GM23338 (cell line): ENCODE results near the gene CALML5. TPM values are rescaled to one million over a fixed set of nuclear protein-coding genes. Genes with fewer than 3 reads are reported as not detected.

Source experiments
- ATAC-seq: fragments of 200-7000 bp; cut with Tn5 transposase; 3 replicates; pipeline ENCODE4 v1.9.1; 2020
- DNase-seq: peaks from one replicate; pipeline ENCODE4 v3.0.0-alpha.2; 2015; ENCODE audit warnings: low spot score
- H2AFZ ChIP-seq: fragments of 200-600 bp; sonication (generic); 2 replicates; pipeline ENCODE4 v1.8.0; 2016; ENCODE audit warnings: antibody characterized with exemption, mild to moderate bottlenecking, moderate library complexity
- H3F3A ChIP-seq: fragments of 200-600 bp; sonication (generic); replicated peaks from 2 replicates; pipeline ENCODE4 v1.8.0; 2017; ENCODE audit warnings: antibody characterized with exemption, mixed run types, low read depth
- H3K27ac ChIP-seq: fragments of 200-600 bp; sonication (generic); 2 replicates; pipeline ENCODE4 v1.6.1; 2016; ENCODE audit warnings: low read depth
- H3K27me3 ChIP-seq: fragments of 200-600 bp; sonication (generic); 2 replicates; pipeline ENCODE4 v1.8.0; 2016; ENCODE audit warnings: mild to moderate bottlenecking, mixed run types, moderate library complexity; ENCODE audit not compliant: insufficient read depth
- H3K36me3 ChIP-seq: fragments of 200-600 bp; sonication (generic); 2 replicates; pipeline ENCODE4 v1.8.0; 2016; ENCODE audit warnings: mild to moderate bottlenecking; ENCODE audit not compliant: insufficient read depth
- H3K4me1 ChIP-seq: fragments of 200-600 bp; sonication (generic); 2 replicates; pipeline ENCODE4 v1.8.0; 2016; ENCODE audit warnings: mild to moderate bottlenecking, moderate library complexity; ENCODE audit not compliant: insufficient read depth
- H3K4me2 ChIP-seq: fragments of 200-600 bp; sonication (generic); 2 replicates; pipeline ENCODE4 v1.7.1; 2017; ENCODE audit warnings: mixed run types
- H3K4me3 ChIP-seq: fragments of 200-600 bp; sonication (generic); 2 replicates; pipeline ENCODE4 v1.6.1; 2016; ENCODE audit warnings: mixed run types
- H3K79me2 ChIP-seq: fragments of 200-600 bp; sonication (generic); replicated peaks from 2 replicates; pipeline ENCODE4 v1.8.0; 2017; ENCODE audit warnings: mild to moderate bottlenecking; ENCODE audit not compliant: insufficient read depth
- H3K9me2 ChIP-seq: fragments of 200-600 bp; sonication (generic); 2 replicates; pipeline ENCODE4 v1.8.0; 2017; ENCODE audit not compliant: insufficient read depth
- H4K20me1 ChIP-seq: fragments of 200-600 bp; sonication (generic); replicated peaks from 2 replicates; pipeline ENCODE4 v1.8.0; 2017; ENCODE audit warnings: mild to moderate bottlenecking; ENCODE audit not compliant: insufficient read depth
- H3K27ac Mint-ChIP-seq: 2 replicates; pipeline ENCODE4 v1.8.0; 2020; ENCODE audit warnings: inconsistent platforms, mild to moderate bottlenecking, moderate library complexity, mixed read lengths
- H3K27me3 Mint-ChIP-seq: 3 replicates; pipeline ENCODE4 v1.8.0; 2022; ENCODE audit warnings: low read depth, mild to moderate bottlenecking, moderate library complexity, mixed read lengths, inconsistent platforms; ENCODE audit not compliant: insufficient read depth, poor library complexity
- H3K36me3 Mint-ChIP-seq: 3 replicates; pipeline ENCODE4 v1.8.0; 2021; ENCODE audit warnings: low read depth, mild to moderate bottlenecking, inconsistent platforms, moderate library complexity, mixed read lengths
- H3K4me1 Mint-ChIP-seq: 3 replicates; pipeline ENCODE4 v1.8.0; 2020; ENCODE audit warnings: mild to moderate bottlenecking, inconsistent platforms, mixed read lengths
- H3K4me3 Mint-ChIP-seq: 3 replicates; pipeline ENCODE4 v1.8.0; 2021; ENCODE audit warnings: moderate library complexity, mild to moderate bottlenecking, inconsistent platforms, mixed read lengths
- H3K9me3 Mint-ChIP-seq: 3 replicates; pipeline ENCODE4 v1.8.0; 2020; ENCODE audit warnings: moderate library complexity, mild to moderate bottlenecking, inconsistent platforms, mixed read lengths
- ETS1 ChIP-seq: IDR thresholded peaks from 2 replicates; pipeline ENCODE4 v1.6.1; 2016; ENCODE audit warnings: antibody characterized with exemption
- EZH2phosphoT487 ChIP-seq: fragments of 200-600 bp; sonication (generic); IDR thresholded peaks from one replicate; pipeline ENCODE4 v1.8.1; 2018; ENCODE audit warnings: antibody characterized with exemption; ENCODE audit not compliant: unreplicated experiment
- REST ChIP-seq: IDR thresholded peaks from one replicate; pipeline ENCODE4 v1.6.1; 2018; ENCODE audit warnings: antibody characterized with exemption; ENCODE audit not compliant: unreplicated experiment
- STAT1 ChIP-seq: IDR thresholded peaks from one replicate; pipeline ENCODE4 v1.6.1; 2016; ENCODE audit warnings: antibody characterized with exemption; ENCODE audit not compliant: unreplicated experiment
- ZNF114 ChIP-seq: fragments of 250-450 bp; sonication (Bioruptor Pico); IDR thresholded peaks from 2 replicates; pipeline ENCODE4 v1.5.0; 2020; ENCODE audit warnings: mild to moderate bottlenecking, moderate library complexity
- polyA plus RNA-seq: library from polyadenylated mRNA; unstranded; fragments of >200 nt; fragmentation: Nextera tagmentation; extraction: Ambion mirVana; gene quantifications from 2 replicates; pipeline ENCODE4 v1.2.1, GENCODE V29; 2016
- total RNA-seq: library from RNA; depleted of rRNA; stranded (reverse); fragments of >200 nt; shearing (Covaris generic); gene quantifications from 2 replicates; pipeline ENCODE4 v1.2.3, GENCODE V29; 2014

Gene CALML5
- total and polyA plus RNA-seq, 2 experiments from 2014 or later, result 0.40 TPM; not detected in 1

GRCh38 chr10:5524641-5525560, 25.5 kb upstream of the CALML5 start, which contains the start of gene CALML3:
Gene CALML3, plus strand, starts transcription at chr10:5524961. Its CDS starts 125 bp downstream, at chr10:5525086.
- ATAC-seq, result no peak
- TF ChIP-seq REST, result no peak
- no peak for TF ChIP-seq ZNF114
- no peak for DNase-seq
- Histone ChIP-seq H3K9me2 (no peaks in the 10 kb centered on the region), H3K4me2 (no peak within 1 kb of the TSS), H3K79me2 (no peaks in the 10 kb centered on the region), H3K4me3 (no peak within 1 kb of the TSS), H3F3A (no peaks in the 10 kb centered on the region), H3K4me1 (peaks cover 5% of the 10 kb centered on the region; the same call in 1 of the 2 replicates), H2AFZ (peak within 1 kb of the TSS; percentile 72; the same call in 1 of the 2 replicates), H3K36me3 (no peaks in the 10 kb centered on the region), H4K20me1 (no peaks in the 10 kb centered on the region), H3K27ac (no peak within 1 kb of the TSS), H3K27me3 (no peaks in the 10 kb centered on the region)
- Mint-ChIP-seq H3K27ac (no peak within 1 kb of the TSS), H3K36me3 (peaks cover 5% of the 10 kb centered on the region; the same call in 1 of the 3 replicates), H3K27me3 (peaks cover 20% of the 10 kb centered on the region), H3K9me3 (peaks cover 7% of the 10 kb centered on the region; the same call in 2 of the 3 replicates), H3K4me1 (peaks cover 13% of the 10 kb centered on the region), H3K4me3 (no peak within 1 kb of the TSS)

GRCh38 chr10:5523796-5524574, 24.6 kb upstream of the CALML5 start:
- Histone ChIP-seq H3K36me3 (no peaks in the 10 kb centered on the region; the same call in 1 of the 2 replicates), H3K27me3 (no peaks in the 10 kb centered on the region), H3K4me1 (peaks cover 5% of the 10 kb centered on the region; the same call in 1 of the 2 replicates), H4K20me1 (no peaks in the 10 kb centered on the region), H3F3A (no peaks in the 10 kb centered on the region), H3K4me3 (no peak overlapping the region), H2AFZ (0 out of 2 replicates have a peak overlapping the region, but pooled peaks have one; percentile 72), H3K4me2 (no peak overlapping the region), H3K9me2 (no peaks in the 10 kb centered on the region), H3K27ac (no peak overlapping the region), H3K79me2 (no peaks in the 10 kb centered on the region)
- no peak overlapping the region for H3K27ac Mint-ChIP-seq
- ATAC-seq, result no peak
- peaks cover 23% of the 10 kb centered on the region for H3K27me3 Mint-ChIP-seq
- H3K4me3 Mint-ChIP-seq, result no peak overlapping the region
- H3K9me3 Mint-ChIP-seq, result peaks cover 16% of the 10 kb centered on the region
- H3K36me3 Mint-ChIP-seq, result peaks cover 14% of the 10 kb centered on the region; the same call in 1 of the 3 replicates
- peaks cover 13% of the 10 kb centered on the region for H3K4me1 Mint-ChIP-seq
- no peak for DNase-seq
- TF ChIP-seq ETS1 (no peak), STAT1 (no peak), EZH2phosphoT487 (no peak)
